Spinal cord (tissue), 10 donors: Measurements from ENCODE around the gene BACH1. TPM values are rescaled to one million over a fixed set of nuclear protein-coding genes. Genes with fewer than 3 reads are reported as not detected.
"Not testable (repeated sequence)": the region's sequence is repeated elsewhere in the genome, so short reads cannot be mapped to it uniquely, and the experiment has no call there.

ENCODE experiments used
- DNase-seq, 6 donors: peaks; one replicate each; pipeline versions ENCODE4 v3.0.0 to v3.0.0-alpha.2; 2013 to 2015; ENCODE audit warnings: low spot score in 6 of 6, low read depth in 4 of 6
- H3K27ac ChIP-seq: one replicate; pipeline ENCODE4 v1.5.1; 2013; ENCODE audit warnings: low read depth, low read length, control low read depth
- H3K27me3 ChIP-seq: one replicate; pipeline ENCODE4 v1.6.1; 2013; ENCODE audit warnings: low read length; ENCODE audit not compliant: control insufficient read depth, insufficient read depth
- H3K36me3 ChIP-seq: one replicate; pipeline ENCODE4 v1.6.1; 2013; ENCODE audit warnings: low read length; ENCODE audit not compliant: control insufficient read depth, insufficient read depth
- H3K4me1 ChIP-seq: one replicate; pipeline ENCODE4 v1.6.1; 2013; ENCODE audit warnings: low read length; ENCODE audit not compliant: control insufficient read depth, insufficient read depth
- H3K4me3 ChIP-seq: one replicate; pipeline ENCODE4 v1.5.1; 2013; ENCODE audit warnings: low read depth, low read length, control low read depth
- H3K9me3 ChIP-seq: one replicate; pipeline ENCODE4 v1.6.1; 2013; ENCODE audit warnings: low read length; ENCODE audit not compliant: control insufficient read depth, insufficient read depth
- WGBS: methylation state at CpG from one replicate; pipeline ENCODE4 v1.1.5; 2013; ENCODE audit warnings: missing lambda C conversion rate; ENCODE audit not compliant: insufficient coverage; 5-methylcytosine and 5-hydroxymethylcytosine counted together
- polyA plus RNA-seq, 2 donors: library from polyadenylated mRNA; unstranded; fragments of 120-200 nt; gene quantifications; one replicate each; pipeline ENCODE4 v1.2.1, GENCODE V29; 2013; ENCODE audit not compliant: insufficient read length in 2 of 2
- total RNA-seq, 2 donors: library from RNA; depleted of rRNA in 1 of 2; stranded (reverse); fragments of 120-200 nt in 1 of 2; fragments of >200 nt in 1 of 2; gene quantifications; one replicate each; pipeline versions ENCODE4 v1.2.3 to v1.2.4, GENCODE V29; 2013 to 2014
- donor health status: healthy.

The BACH1 gene
- total and polyA plus RNA-seq, 4 donors, result 18.6 to 101 (median 44.1) TPM

- no CpG with 5 or more reads among the region's 7 CpGs for WGBS
- no peak for DNase-seq
- no peak overlapping the region for H3K27ac ChIP-seq
- no peak overlapping the region for H3K4me3 ChIP-seq
- H3K27me3 ChIP-seq, result no peaks in the 10 kb centered on the region
- H3K9me3 ChIP-seq, result no peaks in the 10 kb centered on the region
- H3K4me1 ChIP-seq, result no peaks in the 10 kb centered on the region
- H3K36me3 ChIP-seq, result no peaks in the 10 kb centered on the region
These were observed 36.9 kb upstream of the BACH1 start for GRCh38 chr21:29261555-29262540.

DNA sequence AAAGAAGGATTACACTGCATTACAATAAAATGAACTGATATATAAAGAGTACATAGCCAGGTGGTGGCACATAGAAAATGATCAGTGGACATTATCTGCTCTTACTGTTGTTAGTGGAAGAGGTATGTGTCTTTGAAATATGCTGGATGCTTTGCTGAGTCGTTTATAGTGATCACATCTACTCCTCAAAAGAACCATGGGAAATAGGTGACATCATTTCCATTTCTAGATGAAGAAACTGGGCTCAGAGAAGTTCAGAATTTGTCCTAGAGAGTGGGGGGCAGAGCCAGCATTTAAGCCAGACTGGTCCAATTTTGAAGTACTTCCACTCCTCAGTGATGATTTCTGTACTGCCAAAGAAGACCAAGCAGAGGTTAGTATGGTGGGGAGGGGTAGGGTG is 34.0 kb upstream of the BACH1 start:
- Histone ChIP-seq H3K4me1 (no peaks in the 10 kb centered on the region), H3K36me3 (no peaks in the 10 kb centered on the region), H3K27me3 (no peaks in the 10 kb centered on the region), H3K9me3 (no peaks in the 10 kb centered on the region), H3K27ac (no peak overlapping the region), H3K4me3 (no peak overlapping the region)
- DNase-seq, result no peak
- no CpG with 5 or more reads among the region's 1 CpG for WGBS

GRCh38 chr21:29265690-29266479 is 32.8 kb upstream of the BACH1 start:
- WGBS, result no CpG with 5 or more reads among the region's 6 CpGs

GRCh38 chr21:29267666-29268065 is 31.1 kb upstream of the BACH1 start:
- no peaks in the 10 kb centered on the region for H3K36me3 ChIP-seq
- H3K4me1 ChIP-seq, result no peaks in the 10 kb centered on the region
- H3K4me3 ChIP-seq, result no peak overlapping the region
- no peak for DNase-seq
- no peaks in the 10 kb centered on the region for H3K9me3 ChIP-seq
- H3K27ac ChIP-seq, result no peak overlapping the region
- H3K27me3 ChIP-seq, result no peaks in the 10 kb centered on the region

More at GRCh38 chr21:29265690-29266479, 32.8 kb upstream of the BACH1 start:
- Histone ChIP-seq H3K4me3 (no peak overlapping the region), H3K27me3 (no peaks in the 10 kb centered on the region), H3K27ac (no peak overlapping the region), H3K9me3 (no peaks in the 10 kb centered on the region), H3K4me1 (no peaks in the 10 kb centered on the region), H3K36me3 (no peaks in the 10 kb centered on the region)
- no peak for DNase-seq

DNA sequence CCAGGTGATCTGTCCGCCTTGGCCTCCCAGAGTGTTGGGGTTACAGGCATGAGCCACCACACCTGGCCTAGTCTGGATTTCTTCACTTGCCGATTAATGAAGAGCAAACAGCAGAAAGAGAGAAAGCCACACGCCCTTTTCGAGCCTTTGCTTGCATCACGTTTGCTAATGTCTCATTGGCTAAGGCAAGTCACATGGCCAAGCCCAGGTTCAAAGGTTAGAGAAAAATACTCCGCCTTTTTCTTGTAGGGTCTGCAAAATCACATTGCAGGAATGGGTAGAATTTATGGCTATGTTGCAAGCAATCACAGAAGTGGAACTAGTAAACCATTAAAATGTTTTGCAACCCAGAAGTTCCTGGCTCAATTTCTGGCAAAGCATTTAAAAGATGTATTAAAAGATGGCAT is 26.8 kb upstream of the BACH1 start:
- H3K36me3 ChIP-seq, result no peaks in the 10 kb centered on the region
- H3K9me3 ChIP-seq, result no peaks in the 10 kb centered on the region
- H3K4me1 ChIP-seq, result no peaks in the 10 kb centered on the region
- 96% methylated on average over 5 of the region's 6 CpGs for WGBS
- no peak for DNase-seq
- H3K4me3 ChIP-seq, result no peak overlapping the region
- H3K27me3 ChIP-seq, result no peaks in the 10 kb centered on the region
- no peak overlapping the region for H3K27ac ChIP-seq

GRCh38 chr21:29277442-29277841 is 21.3 kb upstream of the BACH1 start:
- Histone ChIP-seq H3K4me1 (no peaks in the 10 kb centered on the region), H3K9me3 (no peaks in the 10 kb centered on the region), H3K27me3 (no peaks in the 10 kb centered on the region), H3K36me3 (no peaks in the 10 kb centered on the region), H3K27ac (no peak overlapping the region), H3K4me3 (no peak overlapping the region)
- DNase-seq, result no peak

DNA sequence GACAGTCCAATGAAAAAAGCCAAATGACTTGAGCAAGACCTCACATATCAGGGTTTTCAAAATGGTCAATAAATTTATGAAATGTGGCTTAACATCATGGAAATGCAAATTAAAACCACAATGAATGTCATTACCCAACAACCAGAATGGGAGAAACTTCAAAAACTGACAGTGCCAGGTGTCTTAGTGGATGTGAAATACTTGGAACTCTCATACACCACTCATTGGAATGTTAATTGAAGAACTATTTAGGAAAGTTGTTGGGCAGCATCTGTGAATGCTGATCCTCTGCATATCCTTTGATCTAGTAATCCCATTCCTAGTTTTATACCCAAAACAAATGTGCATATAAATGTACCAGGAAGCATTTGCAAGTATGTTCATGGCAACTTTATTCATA is 19.2 kb upstream of the BACH1 start:
- Histone ChIP-seq H3K9me3 (no peaks in the 10 kb centered on the region), H3K4me3 (no peak overlapping the region), H3K4me1 (no peaks in the 10 kb centered on the region), H3K27ac (no peak overlapping the region), H3K36me3 (no peaks in the 10 kb centered on the region), H3K27me3 (no peaks in the 10 kb centered on the region)
- DNase-seq, result no peak

- not testable (repeated sequence) for DNase-seq, H3K4me3 ChIP-seq, H3K36me3 ChIP-seq, H3K9me3 ChIP-seq, H3K4me1 ChIP-seq, H3K27me3 ChIP-seq, H3K27ac ChIP-seq
- no CpG with 5 or more reads among the region's 3 CpGs for WGBS
These were observed 16.9 kb upstream of the BACH1 start for GRCh38 chr21:29281801-29282200.

DNA sequence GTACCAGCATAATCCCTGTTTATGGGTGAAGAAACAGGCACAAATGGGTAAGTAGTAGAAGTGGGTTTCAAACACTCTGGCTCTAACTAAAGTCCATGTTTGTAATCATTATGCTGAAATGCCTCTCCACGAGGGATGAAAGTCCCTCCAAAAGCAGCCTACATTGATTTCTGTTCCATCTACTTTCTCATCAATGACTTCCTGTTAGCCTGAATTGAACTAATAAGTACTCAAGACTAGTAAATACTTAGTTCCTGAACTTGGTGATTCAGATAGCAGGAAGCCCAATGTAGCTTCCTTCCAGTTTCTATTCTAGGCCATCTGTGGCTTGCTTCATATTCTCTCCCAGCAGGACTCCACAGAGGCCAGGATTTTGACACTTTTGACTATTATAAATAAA is 11.3 kb upstream of the BACH1 start:
- no peaks in the 10 kb centered on the region for H3K27me3 ChIP-seq
- H3K36me3 ChIP-seq, result no peaks in the 10 kb centered on the region
- H3K27ac ChIP-seq, result no peak overlapping the region
- H3K9me3 ChIP-seq, result peaks cover 3% of the 10 kb centered on the region
- H3K4me1 ChIP-seq, result no peaks in the 10 kb centered on the region
- no peak for DNase-seq
- WGBS, result no CpG with 5 or more reads among the region's 1 CpG
- no peak overlapping the region for H3K4me3 ChIP-seq

- H3K4me3 ChIP-seq, result no peak overlapping the region
- H3K4me1 ChIP-seq, result no peaks in the 10 kb centered on the region
- H3K36me3 ChIP-seq, result no peaks in the 10 kb centered on the region
- 86% methylated on average over 2 of the region's 5 CpGs for WGBS
- no peaks in the 10 kb centered on the region for H3K27me3 ChIP-seq
- H3K27ac ChIP-seq, result no peak overlapping the region
- no peak for DNase-seq
- peaks cover 3% of the 10 kb centered on the region for H3K9me3 ChIP-seq
These were observed 10.5 kb upstream of the BACH1 start for GRCh38 chr21:29288239-29288638.
